Measurements from ENCODE around the gene TACC2. TPM values are rescaled to one million over a fixed set of nuclear protein-coding genes. Genes with fewer than 3 reads are reported as not detected.
"Not testable (repeated sequence)": the region's sequence is repeated elsewhere in the genome, so short reads cannot be mapped to it uniquely, and the experiment has no call there.

Gene TACC2
- polyA plus RNA-seq, 4 donors, result 35.2 to 58.5 (median 46.8) TPM

DNA sequence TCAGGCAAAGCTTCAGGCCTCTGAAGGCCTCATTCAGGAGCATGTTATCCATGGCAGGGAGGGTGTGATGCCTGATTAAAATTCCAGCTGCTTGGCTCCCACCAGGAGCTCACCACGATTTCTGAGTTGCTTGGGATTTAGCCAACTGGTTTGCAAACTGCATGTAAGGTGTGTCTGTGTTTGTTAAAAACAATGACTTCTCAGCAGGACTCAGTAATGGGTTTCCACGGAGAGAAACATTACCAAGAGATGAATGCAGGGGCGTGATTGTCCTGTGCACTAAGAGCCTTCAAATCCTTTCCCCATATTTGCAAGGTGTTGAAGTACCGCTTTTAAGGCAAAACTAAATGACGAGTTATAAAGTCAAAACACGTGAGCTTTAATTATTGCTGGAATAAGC, 193.3 kb downstream of the TACC2 start:
- no peak for DNase-seq (ENCODE audit: low read depth in 4 of 4, low spot score in 2 of 4)

DNA sequence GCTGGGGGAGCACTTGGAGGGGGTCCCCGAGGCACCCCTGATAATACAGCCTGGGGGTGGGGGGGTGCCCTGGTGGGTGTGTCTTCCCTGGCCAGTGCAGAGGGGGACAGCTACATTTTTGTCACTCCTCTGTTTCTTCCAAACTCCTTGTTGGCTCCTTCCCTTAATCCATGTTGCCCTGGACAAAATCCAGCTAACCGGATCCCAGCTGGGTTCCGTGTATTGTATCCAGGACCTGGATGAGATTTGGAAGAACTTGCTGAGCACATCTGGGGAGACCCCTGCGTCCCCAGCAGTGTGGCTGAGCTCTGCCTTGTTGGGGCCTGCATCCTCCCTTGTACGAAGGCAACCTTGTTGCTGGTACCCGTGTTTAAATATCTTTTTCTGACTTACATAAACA, 195.3 kb downstream of the TACC2 start:
- DNase-seq (ENCODE audit: low read depth in 4 of 4, low spot score in 2 of 4), result no peak

DNA sequence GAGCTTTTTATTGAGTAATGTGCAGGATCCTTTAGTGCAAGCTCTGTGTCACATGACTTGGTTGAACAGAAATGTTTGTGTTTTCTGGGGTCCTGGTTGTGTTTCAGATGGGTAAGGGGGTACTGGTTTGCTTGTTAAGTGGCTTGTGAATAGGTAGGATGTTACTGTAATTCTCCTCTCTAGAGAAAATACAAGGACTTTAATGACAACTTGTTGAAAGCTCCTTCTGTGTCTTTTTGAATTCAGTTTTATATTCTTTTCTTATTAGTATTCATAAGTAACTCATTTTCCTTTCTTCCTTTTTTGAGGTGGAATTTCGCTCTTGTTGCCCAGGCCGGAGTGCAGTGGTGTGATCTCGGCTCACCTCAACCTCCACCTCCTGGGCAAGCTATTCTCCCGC, 196.7 kb downstream of the TACC2 start:
- DNase-seq (ENCODE audit: low read depth in 4 of 4, low spot score in 2 of 4), result no peak

DNA sequence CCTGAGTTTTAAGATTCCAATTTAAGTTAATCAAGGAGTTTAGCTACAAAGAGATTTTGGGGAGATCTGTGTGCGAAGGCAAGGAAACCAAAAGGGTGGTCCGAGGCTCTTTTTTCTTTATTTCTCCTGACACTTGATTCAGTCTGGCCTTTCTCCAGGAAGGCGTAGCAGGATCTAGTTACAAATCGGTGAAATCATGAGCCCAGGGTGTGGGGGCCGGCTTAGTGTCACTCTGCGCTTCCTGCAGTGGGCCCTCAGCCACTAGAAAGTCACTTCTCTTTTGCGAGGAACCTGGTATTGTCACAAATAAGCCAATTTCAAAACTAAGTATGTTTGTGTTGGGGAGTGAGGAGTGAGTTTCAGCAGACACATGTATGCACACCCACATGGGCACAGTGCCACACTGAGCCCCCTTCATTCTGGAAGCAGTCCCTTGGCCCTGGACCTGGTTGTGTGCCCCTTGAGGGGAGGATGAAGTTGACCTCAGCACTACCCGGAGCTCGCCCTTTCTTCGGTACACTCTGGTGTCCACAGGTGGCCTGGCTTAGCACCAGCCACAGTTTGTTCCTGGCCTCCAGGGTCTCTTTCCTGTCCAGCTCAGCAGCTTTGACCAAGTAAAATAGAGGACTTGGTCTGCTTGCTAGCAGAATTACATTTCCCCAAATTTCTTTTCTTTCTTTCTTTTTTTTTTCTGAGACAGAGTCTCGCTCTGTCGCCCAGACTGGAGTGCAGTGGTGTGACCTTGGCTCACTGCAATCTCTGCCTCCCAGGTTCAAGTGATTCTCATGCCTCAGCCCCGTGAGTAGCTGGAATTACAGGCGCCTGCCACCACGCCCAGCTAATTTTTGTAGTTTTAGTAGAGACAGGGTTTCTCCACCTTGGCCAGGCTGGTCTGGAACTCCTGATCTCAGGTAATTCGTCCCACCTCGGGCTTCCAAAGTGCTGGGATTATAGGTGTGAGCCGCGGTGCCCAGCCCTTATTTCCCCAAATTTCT, 198.2 kb downstream of the TACC2 start:
- DNase-seq (ENCODE audit: low read depth in 4 of 4, low spot score in 2 of 4), result peak in 1 of 4 donors; percentile 53

DNA sequence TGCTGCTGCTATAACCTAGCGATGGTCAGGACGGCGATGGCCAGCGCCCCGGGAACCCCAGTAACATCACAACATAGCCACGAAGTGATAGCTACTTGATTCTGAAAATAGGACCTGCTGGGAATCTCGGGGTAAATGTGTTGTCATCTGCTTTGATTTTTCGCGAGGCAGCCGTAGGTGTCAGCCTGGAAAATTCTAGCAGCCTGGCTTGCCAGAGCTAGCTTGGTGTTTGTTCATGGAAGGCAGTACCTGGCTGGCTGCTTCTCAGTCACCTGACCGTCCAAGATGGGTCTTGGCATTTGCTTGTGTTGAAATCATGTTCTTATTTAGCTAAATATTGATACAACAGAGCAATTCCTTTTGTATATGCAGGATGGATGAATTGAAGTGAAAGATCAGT, 199.7 kb downstream of the TACC2 start:
- no peak for DNase-seq (ENCODE audit: low read depth in 4 of 4, low spot score in 2 of 4)

DNA sequence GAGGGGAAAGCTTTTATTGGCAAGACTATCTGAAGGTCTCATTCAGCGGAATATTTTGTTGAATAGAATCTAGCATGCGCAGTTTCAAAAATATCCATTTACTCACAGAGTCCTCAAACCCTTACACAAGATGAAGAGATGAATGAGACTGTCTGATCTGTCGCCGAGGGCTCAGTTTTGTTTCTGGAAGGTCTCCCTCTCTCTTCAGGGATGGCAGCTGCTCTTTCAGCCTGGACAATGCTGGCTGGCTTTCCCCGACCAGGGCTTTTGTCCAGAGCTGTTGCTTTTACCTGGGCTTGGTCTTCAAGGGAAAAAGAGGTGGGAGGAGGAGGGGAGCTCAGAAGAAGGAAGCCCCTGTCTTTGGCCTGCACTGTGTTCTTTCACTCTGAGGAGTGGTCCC, 200.2 kb downstream of the TACC2 start:
- no peak for DNase-seq (ENCODE audit: low read depth in 4 of 4, low spot score in 2 of 4)

DNA sequence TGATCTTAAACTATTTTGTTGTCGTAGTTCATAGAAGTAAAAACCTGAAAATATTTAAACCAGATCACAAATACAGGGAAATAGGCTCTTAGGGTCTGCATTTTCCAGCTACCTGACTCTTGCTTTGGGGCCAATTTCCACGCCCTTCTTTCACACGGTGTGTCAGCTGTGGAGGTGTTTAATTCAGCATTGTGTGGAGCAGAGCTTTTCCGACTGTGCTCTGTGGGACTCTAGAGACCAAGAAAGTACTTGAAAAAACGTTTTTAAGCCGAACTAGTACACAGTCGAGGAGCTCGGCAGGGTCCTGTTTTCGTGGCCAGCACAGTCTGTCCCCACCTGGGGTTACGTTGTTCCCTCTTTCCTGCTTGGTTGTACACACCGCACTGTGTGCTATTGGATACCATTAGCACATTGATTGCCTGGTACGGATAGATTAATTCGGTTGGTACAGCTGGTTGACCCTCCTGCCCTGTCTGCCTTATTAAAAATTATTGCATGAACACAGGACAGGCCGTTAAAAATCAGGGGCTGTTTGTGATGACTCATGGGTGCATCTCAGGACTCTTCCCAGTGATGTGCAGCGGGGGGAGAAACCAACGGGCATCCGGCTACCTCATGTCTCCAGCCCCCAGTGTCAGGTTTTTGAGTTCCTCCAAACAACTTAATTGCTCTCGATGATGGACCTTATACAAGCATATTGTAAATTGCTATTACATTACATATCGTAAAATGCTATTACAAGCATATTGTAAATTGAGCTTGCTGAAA, 201.4 kb downstream of the TACC2 start:
- DNase-seq (ENCODE audit: low read depth in 4 of 4, low spot score in 2 of 4), result no peak

DNA sequence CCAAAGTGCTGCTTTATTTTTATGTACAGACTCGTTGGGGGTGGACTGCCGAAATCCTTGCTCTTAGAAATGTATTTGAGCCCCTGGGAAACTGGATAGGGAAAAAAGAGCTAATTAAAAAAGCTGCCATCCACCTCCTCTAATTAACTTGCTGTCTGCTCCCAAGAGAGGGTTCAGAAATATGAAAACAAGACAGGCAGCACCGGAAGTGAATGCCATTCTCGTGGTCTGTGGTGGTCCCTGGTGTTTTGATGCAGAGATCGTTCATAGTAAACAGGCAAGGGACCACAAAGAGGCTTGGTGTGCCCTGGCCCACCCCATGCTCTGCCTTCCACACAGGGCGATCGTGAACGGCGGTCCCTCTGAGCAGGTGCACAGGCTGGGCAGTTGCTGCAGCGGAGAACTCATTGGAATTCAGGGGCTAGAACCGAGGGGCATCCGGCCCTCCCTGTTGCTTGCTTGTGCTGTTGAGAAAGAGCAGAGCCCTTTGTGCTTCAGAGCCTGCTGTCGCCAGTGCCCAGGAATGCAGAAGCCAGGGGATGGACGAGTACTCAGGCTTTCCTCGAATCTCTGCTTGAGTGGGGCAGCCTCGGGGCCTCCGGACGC, 203.1 kb downstream of the TACC2 start:
- peak in 1 of 4 donors; percentile 31 for DNase-seq (ENCODE audit: low read depth in 4 of 4, low spot score in 2 of 4)

DNA sequence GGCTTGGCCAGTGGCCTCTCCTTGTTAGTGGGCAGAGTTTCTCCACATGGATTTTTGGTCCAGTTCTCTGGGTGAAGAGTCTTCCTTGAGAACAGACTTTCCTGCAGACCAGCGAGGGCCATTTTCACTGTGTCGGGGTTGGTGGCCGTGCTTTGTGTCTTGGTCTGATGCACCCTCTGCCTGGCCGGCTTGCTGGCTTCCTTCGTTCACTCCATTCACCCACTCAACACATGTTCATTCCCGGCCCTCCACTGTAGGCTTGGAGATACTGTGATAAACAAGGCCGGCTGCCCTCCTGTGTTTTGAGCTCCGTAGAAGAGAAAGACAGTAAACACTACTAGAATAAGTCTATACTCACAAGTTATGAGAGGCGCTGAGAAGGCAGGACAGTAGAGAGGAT, 205.3 kb downstream of the TACC2 start:
- DNase-seq (ENCODE audit: low read depth in 4 of 4, low spot score in 2 of 4), result no peak

DNA sequence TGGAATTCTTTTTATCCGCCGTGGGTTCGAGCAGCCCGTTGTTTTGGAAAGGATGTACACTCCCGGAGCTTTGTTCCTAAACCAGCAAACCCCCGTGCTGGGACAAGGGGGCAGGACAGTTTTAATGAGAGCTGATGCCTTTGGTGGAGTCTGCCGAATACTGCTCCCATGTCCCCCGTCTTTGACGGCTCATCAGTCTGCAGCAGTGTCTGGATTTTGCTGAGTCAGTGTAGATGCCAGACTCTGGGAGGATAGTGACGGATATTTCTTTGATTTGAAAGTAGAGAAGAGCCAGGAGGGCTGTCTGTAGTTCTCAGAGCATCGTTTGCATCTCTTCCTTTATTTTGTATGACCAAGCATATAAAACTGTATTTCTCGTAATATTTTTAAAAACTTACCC, 207.3 kb downstream of the TACC2 start:
- DNase-seq (ENCODE audit: low read depth in 4 of 4, low spot score in 2 of 4), result no peak

DNA sequence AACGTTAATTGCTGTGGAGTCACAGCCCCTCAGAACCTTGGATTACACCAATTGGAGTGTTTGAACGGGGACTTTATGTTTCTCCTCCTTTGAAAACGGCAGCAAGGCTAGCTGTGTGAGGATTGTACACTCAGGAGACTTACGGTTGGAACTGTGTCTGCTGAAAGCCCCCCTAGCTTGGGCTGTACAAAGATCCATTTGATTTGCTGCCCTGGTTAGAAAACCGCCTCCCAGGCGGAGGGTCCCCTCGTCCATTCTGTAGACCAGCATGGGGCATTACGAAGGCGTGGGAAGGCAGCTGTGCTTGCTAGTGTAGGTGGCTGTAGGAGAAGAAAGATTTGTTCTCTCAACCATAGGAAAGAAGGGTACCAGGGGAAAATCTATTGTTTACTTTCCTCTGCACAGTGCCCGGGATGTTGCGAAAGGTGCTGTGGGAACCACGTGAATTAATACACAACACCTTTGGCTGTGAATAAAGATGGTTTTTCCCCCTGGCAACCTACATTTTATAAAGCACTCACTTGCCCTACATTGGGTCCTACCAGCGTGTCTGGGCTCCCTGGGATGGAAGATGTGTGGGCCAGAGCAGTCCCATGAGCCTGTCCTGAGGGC, 208.8 kb downstream of the TACC2 start:
- DNase-seq (ENCODE audit: low read depth in 4 of 4, low spot score in 2 of 4), result no peak

DNA sequence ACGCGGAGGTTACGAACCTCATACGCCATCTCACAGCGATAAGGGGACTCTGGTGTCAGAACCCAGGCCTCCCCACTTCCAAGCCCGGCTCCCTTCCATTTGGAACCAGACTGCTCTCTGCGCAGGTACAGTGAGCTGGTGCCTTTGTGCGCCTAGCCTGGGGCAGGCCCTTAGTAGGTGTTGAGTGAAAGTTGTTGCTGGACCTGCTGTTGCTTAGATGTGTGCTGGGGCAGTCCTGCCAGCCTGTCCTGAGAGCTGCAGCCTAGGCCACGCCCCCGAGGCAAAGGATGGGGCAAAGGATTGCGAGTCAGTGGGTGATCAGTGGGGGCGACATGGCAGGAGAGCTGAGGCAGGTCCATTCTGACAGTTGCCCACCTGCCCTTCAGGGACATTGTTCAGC, 209.7 kb downstream of the TACC2 start:
- no peak for DNase-seq (ENCODE audit: low read depth in 4 of 4, low spot score in 2 of 4)

DNA sequence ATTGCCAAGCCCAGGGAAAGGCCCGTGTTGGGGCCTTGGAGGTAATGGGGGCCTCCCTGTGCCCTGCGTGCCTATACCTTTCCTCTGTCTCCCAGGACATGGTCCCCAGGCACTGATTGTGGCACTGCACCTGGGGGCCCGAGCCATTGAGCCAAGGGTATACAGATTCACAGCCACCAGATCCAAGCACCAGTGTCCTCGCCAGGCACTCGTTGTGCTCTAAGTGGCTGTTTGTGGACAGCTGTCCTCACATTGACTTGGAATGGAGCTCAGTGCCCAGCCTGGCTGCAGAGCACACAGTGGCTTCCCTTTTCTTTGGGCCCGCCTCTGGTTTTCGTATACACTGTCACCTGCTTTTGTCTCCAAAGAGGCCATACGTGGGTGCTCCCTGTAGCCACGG, 210.1 kb downstream of the TACC2 start:
- no peak for DNase-seq (ENCODE audit: low read depth in 4 of 4, low spot score in 2 of 4)

DNA sequence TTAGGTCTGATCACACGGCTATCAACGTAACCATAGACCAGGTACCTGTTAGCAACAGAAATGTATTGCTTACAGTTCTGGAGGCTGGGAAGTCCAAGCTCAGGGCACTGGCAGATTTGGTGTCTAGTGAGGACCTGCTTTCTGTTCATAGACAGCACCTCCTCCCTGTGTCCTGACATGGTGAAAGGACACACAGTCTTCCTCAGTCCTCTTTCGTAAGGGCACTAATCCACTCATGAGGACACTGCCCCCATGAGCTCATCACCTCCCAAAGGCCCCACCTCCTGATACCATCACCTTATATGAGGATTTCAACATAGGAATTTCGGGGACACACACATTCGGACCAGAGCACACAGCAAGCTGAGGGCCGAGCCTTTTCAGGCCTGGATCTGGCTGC, 210.7 kb downstream of the TACC2 start:
- no peak for DNase-seq (ENCODE audit: low read depth in 4 of 4, low spot score in 2 of 4)

DNA sequence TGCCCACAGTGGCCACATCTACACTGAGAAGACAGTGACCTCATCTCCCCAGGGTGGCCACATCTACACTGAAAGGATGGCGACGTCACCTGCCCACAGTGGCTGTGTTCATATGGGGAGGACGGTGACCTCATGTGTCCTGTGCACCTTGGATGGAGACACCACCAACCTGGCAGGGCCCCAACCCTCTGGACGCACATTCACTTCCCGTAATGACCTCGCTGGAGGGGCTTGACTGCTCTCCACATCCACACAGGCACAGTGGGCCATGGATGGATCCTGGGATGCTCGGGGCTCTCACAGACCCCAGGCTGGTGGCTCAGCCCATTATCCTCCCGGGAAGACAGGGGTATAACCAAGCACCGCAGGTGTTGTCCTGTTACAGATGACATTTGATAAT, 212.4 kb downstream of the TACC2 start:
- no peak for DNase-seq (ENCODE audit: low read depth in 4 of 4, low spot score in 2 of 4)

DNA sequence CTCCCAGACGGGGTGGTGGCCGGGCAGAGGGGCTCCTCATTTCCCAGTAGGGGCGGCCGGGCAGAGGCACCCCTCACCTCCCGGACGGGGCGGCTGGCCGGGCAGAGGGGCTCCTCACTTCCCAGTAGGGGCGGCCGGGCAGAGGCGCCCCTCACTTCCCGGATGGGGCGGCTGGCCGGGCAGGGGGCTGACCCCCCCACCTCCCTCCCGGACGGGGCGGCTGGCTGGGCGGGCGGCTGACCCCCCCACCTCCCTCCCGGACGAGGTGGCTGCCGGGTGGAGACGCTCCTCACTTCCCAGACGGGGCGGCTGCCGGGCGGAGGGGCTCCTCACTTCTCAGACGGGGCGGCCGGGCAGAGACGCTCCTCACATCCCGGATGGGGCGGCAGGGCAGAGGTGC, 214.2 kb downstream of the TACC2 start:
- not testable (repeated sequence) for DNase-seq (ENCODE audit: low read depth in 4 of 4, low spot score in 2 of 4)

DNA sequence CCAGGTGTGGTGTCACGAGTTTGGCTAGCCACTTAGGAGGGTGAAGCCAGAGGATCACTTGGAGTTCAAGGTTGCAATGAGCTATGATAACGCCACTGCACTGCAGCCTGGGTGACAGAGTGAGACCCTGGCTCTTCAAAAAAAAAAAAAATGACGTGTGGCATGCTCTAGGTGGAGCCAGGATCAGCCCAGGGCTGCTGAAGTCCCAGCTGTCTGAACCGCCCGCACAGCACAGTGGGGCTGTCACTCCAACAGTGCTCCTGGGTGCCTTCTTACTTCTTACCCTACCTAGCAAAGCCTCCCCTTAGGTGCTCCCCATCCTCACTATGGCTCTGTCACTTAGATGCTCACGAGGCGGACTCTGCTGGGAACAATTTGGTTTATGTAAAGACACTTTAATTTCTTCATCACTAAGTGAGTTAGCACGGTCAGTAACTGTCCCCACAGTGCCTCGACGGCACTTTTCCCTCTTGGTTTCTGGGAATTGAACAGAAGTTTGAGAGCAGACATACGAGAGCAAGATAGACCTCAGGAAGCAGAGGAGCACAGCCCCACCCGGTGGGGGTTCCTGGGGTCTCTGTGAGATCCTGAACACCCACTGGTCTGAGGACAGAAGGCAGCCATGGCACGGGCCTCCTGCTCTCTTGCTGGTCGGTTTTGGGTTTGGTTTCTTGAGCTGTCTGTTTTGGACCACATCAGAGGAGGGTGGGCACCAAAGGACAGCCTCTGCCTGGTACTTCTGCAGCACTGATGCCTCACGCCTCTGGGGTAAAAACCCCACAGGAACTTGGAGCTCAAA, 215.9 kb downstream of the TACC2 start:
- no peak for DNase-seq (ENCODE audit: low read depth in 4 of 4, low spot score in 2 of 4)

DNA sequence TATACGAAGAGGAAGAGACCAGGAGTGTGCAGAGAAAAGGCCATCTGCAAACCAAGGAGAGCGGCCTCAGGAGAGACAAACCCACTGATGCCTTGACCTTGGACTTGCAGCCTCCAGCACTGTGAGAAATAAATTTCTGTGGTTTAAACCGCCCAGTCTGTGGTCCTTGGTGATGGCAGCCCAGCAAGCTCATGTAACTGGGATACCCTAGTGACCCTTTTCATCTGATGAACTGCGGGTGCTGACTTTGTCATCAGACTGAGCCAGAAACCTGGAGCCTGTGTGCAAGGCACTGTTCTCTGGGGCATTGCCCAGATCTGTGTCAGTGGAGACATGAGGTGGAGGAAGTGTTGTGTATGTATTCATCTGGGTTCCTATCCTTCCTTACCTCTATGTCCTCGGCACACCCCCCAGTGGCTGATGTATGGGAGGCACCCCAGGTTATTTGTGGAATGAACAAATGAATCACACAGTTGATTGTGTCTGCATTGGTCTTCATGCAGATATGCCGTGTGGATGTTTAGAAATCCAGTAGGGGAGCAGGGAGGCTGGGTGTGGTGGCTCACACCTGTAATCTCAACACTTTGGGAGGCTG, 217.6 kb downstream of the TACC2 start:
- DNase-seq (ENCODE audit: low read depth in 4 of 4, low spot score in 2 of 4), result no peak

DNA sequence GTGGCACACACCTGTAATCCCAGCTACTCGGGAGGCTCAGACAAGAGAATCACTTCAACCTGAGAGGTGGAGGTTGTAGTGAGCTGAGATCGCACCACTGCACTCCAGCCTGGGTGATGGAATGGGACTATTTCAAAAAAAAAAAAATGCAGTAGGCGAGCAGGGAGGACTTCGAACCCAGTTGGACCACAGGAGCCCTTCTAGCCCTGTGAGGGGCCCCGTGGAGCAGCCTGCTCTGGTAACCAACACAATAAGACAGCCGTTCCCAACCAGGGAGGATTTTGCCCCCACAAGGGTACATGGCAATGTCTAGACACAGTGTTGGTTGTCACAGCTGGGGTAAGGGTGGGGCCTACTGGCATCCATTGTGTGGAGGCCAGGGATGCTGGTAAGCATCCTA, 218.2 kb downstream of the TACC2 start:
- DNase-seq (ENCODE audit: low read depth in 4 of 4, low spot score in 2 of 4), result no peak

DNA sequence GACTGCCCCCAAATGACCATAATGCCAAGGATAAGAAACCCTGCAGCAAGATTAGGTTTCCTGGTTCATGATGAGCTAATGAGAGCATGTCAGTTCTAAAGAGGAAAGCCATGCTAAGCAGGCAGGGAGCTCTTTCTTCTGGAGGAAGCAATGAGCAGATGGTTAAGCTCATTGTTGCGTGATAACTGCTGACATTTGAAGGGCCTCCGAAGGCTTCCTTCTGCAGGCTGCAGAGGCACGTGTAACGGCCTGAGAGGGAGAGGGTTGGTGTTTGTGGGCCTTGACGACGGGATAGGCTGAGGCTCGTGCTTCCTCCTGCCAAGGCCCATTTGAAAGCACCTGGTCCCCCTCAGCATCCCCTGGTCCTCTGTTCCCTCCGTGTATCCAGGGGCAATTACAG, 218.6 kb downstream of the TACC2 start:
- peak in 2 of 4 donors; percentile 34 to 65 for DNase-seq (ENCODE audit: low read depth in 4 of 4, low spot score in 2 of 4)
